Measurements from ENCODE around the gene ABCC4. TPM values are rescaled to one million over a fixed set of nuclear protein-coding genes. Genes with fewer than 3 reads are reported as not detected.
A peak's percentile ranks its signal among the peaks of the same experiment; 100 is the strongest.

The ABCC4 gene
- total RNA-seq (ENCODE audit: unreplicated experiment) = 1.7 TPM
- long read RNA-seq = 0 reads

GRCh38 chr13:95301183-95301967 lies at the start of gene ABCC4:
Gene ABCC4 (minus strand): TSS chr13:95301451. CDS start chr13:95301314, 137 bp downstream.
- Mint-ChIP-seq H3K4me1 (ENCODE audit: low read depth, unreplicated experiment) (no peaks in the 10 kb centered on the region), H3K27me3 (ENCODE audit: unreplicated experiment) (peaks cover 9% of the 10 kb centered on the region), H3K9me3 (ENCODE audit: unreplicated experiment) (no peaks in the 10 kb centered on the region), H3K27ac (ENCODE audit: unreplicated experiment) (no peak within 1 kb of the TSS), H3K4me3 (ENCODE audit: unreplicated experiment) (peak within 1 kb of the TSS; percentile 94), H3K36me3 (ENCODE audit: unreplicated experiment) (no peaks in the 10 kb centered on the region)
- DNase-seq = peak; percentile 74
- TF ChIP-seq CTCF (IDR thresholded peaks at IDR 0.05; ENCODE audit: partially characterized antibody, unreplicated experiment) = no peak

GRCh38 chr13:95349267-95349666 lies 48.0 kb upstream of the ABCC4 start:
- no peak overlapping the region for H3K27ac Mint-ChIP-seq (ENCODE audit: unreplicated experiment)
- no peaks in the 10 kb centered on the region for H3K4me1 Mint-ChIP-seq (ENCODE audit: low read depth, unreplicated experiment)
- H3K9me3 Mint-ChIP-seq (ENCODE audit: unreplicated experiment) = peaks cover 2% of the 10 kb centered on the region
- H3K4me3 Mint-ChIP-seq (ENCODE audit: unreplicated experiment) = no peak overlapping the region
- no peaks in the 10 kb centered on the region for H3K27me3 Mint-ChIP-seq (ENCODE audit: unreplicated experiment)
- H3K36me3 Mint-ChIP-seq (ENCODE audit: unreplicated experiment) = no peaks in the 10 kb centered on the region
- no peak for DNase-seq
- no peak for TF ChIP-seq CTCF (IDR thresholded peaks at IDR 0.05; ENCODE audit: partially characterized antibody, unreplicated experiment)

- TF ChIP-seq CTCF (IDR thresholded peaks at IDR 0.05; ENCODE audit: partially characterized antibody, unreplicated experiment) = no peak
- no peak for DNase-seq
- Mint-ChIP-seq H3K9me3 (ENCODE audit: unreplicated experiment) (peaks cover 2% of the 10 kb centered on the region), H3K27me3 (ENCODE audit: unreplicated experiment) (no peaks in the 10 kb centered on the region), H3K27ac (ENCODE audit: unreplicated experiment) (no peak overlapping the region), H3K4me1 (ENCODE audit: low read depth, unreplicated experiment) (no peaks in the 10 kb centered on the region), H3K4me3 (ENCODE audit: unreplicated experiment) (no peak overlapping the region), H3K36me3 (ENCODE audit: unreplicated experiment) (no peaks in the 10 kb centered on the region)
Measured at GRCh38 chr13:95343944-95344343, 42.7 kb upstream of the ABCC4 start.

GRCh38 chr13:95341441-95341840 lies 40.2 kb upstream of the ABCC4 start:
- no peak for TF ChIP-seq CTCF (IDR thresholded peaks at IDR 0.05; ENCODE audit: partially characterized antibody, unreplicated experiment)
- no peaks in the 10 kb centered on the region for H3K4me1 Mint-ChIP-seq (ENCODE audit: low read depth, unreplicated experiment)
- H3K4me3 Mint-ChIP-seq (ENCODE audit: unreplicated experiment) = no peak overlapping the region
- no peaks in the 10 kb centered on the region for H3K27me3 Mint-ChIP-seq (ENCODE audit: unreplicated experiment)
- no peaks in the 10 kb centered on the region for H3K36me3 Mint-ChIP-seq (ENCODE audit: unreplicated experiment)
- H3K9me3 Mint-ChIP-seq (ENCODE audit: unreplicated experiment) = no peaks in the 10 kb centered on the region
- H3K27ac Mint-ChIP-seq (ENCODE audit: unreplicated experiment) = no peak overlapping the region
- DNase-seq = no peak

GRCh38 chr13:95338905-95339304 lies 37.7 kb upstream of the ABCC4 start:
- Mint-ChIP-seq H3K4me1 (ENCODE audit: low read depth, unreplicated experiment) (no peaks in the 10 kb centered on the region), H3K27ac (ENCODE audit: unreplicated experiment) (no peak overlapping the region), H3K4me3 (ENCODE audit: unreplicated experiment) (no peak overlapping the region), H3K27me3 (ENCODE audit: unreplicated experiment) (no peaks in the 10 kb centered on the region), H3K9me3 (ENCODE audit: unreplicated experiment) (no peaks in the 10 kb centered on the region), H3K36me3 (ENCODE audit: unreplicated experiment) (no peaks in the 10 kb centered on the region)
- DNase-seq = no peak
- no peak for TF ChIP-seq CTCF (IDR thresholded peaks at IDR 0.05; ENCODE audit: partially characterized antibody, unreplicated experiment)

All from glutamatergic neuron (in vitro differentiated cells).